ENCODE measurements around the gene COG6.

The COG6 gene

DNA sequence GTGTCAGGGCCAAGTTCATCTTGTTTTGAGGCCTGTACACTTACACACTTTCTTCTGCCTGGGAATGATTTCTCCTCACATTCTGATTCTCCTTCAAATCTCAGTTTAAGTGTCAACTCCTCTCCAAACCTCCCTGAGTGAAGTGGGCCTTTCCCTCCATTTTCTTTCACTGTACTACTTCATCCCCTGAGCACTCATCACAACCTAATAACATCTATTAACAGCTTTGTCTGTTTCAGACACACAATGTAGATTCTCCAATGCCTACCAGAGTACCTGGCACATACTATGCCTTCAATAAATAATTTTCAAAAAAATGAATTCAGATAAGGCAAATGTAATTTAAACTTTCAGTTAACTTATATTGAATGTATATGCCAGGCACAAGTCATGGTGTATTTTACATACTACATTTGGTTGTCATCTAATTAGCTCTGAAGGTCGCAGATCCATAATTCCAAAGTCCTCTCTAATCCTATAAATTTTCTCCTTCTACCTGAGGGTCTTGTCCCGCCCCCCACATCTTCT, 357 bp upstream of the COG6 start:
- no peak for TF ChIP-seq CTCF (IDR thresholded peaks at IDR 0.05; ENCODE audit: insufficient read depth, missing control alignments)
- FAIRE-seq: peak; percentile 38
- no peak for DNase-seq (ENCODE audit: insufficient read length, low spot score)

DNA sequence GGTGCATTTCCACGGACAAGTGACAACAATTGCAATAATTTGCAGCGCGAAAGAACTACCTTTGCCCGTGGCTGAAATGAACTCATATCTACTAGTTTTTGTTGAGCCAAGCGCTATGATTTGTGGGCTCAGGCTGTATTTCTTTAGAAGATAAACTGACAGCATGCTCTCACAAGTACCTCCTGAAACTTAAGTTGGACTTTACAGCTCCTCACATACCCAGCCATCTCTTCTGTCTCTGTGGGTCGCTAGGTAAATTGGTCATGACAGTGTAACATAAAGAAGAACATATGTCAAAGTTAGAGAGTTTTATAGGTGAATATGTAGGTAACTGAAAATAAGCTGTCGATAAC, 839 bp downstream of the COG6 start:
- TF ChIP-seq CTCF (IDR thresholded peaks at IDR 0.05; ENCODE audit: insufficient read depth, missing control alignments): no peak
- FAIRE-seq: peak; percentile 48
- no peak for DNase-seq (ENCODE audit: insufficient read length, low spot score)

DNA sequence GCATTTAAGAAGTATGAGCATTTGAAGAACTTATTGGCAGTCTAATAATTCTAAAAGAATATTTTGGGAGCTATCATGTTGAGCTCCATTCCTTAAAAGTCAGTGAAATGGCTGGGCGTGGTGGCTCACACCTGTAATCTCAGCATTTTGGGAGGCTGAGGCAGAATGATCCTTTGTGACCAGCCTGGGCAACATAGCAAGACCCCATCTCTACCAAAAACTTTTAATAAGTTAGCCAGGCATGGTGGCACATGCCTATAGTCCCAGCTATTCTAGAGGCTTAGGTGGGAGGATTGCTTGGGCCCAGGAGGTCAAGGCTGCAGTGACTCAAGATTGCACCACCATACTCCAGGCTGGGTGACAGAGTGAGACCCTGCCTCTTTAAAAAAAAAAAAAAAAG, 8.0 kb downstream of the COG6 start:
- no peak for DNase-seq (ENCODE audit: insufficient read length, low spot score)
- no peak for FAIRE-seq
- no peak for TF ChIP-seq CTCF (IDR thresholded peaks at IDR 0.05; ENCODE audit: insufficient read depth, missing control alignments)

GRCh38 chr13:39663958-39664357, 8.5 kb downstream of the COG6 start:
- FAIRE-seq (no peak), DNase-seq (ENCODE audit: insufficient read length, low spot score) (no peak)
- no peak for TF ChIP-seq CTCF (IDR thresholded peaks at IDR 0.05; ENCODE audit: insufficient read depth, missing control alignments)

- no peak for TF ChIP-seq CTCF (IDR thresholded peaks at IDR 0.05; ENCODE audit: insufficient read depth, missing control alignments)
- DNase-seq (ENCODE audit: insufficient read length, low spot score): no peak
- FAIRE-seq: no peak
Observed at GRCh38 chr13:39665763-39666162, 10.3 kb downstream of the COG6 start.

DNA sequence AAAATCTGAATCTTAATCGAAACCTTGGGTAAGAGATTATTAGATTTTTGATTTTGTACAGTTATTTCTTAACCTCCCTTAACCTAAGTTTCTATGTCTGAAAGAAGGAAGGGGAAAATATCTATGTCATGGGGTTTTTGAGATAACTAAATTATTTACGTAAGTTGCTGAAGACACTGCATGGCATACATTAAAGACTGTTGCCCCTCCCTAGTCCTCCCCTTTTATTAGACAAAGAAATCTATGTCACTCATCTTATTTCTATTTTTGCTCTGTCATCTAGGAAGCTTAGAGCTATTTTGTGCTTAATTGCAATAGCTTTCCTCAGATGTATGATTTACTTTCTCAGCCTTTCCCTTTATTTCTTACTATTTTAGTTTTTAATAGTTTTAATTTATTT, 15.0 kb downstream of the COG6 start:
- TF ChIP-seq CTCF (IDR thresholded peaks at IDR 0.05; ENCODE audit: insufficient read depth, missing control alignments): no peak
- no peak for DNase-seq (ENCODE audit: insufficient read length, low spot score)
- FAIRE-seq: no peak

DNA sequence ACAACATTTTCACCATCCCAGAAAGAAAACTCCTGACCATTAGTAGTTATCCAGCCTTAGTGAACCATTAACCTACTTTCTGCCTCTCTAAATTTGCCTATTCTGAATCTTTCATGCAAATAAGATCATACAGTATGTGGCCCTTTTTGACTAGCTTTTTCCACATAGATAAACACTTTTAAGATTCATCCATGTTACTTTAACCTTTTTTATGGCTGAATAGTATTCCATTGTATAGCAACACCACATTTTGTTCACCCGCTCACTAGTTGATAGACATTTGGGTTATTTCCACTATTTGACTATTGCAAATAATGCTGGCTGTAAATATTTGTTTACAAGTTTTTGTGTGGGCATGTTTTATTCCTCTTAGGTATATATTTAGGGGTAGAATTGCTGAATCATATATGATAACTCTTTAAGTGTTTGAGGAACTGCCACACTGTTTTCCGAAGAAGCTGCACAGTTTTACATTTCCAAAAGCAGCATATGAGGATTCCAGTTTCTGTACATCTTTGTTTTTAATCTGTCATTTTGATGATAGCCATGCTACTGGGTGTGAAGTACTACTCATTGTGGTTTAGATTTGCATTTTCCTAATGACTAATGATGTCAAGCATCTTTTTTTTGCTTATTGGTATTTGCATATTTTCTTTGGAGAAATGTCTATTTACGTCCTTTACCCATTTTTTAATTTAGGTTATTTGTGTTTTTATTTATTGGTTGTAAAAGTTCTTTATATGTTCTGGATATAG, 17.1 kb downstream of the COG6 start:
- FAIRE-seq: no peak
- TF ChIP-seq CTCF (IDR thresholded peaks at IDR 0.05; ENCODE audit: insufficient read depth, missing control alignments): no peak
- no peak for DNase-seq (ENCODE audit: insufficient read length, low spot score)

All from D721Med (cell line).